Spleen (tissue), 11 donors: ENCODE results near the gene ELP1. TPM values are rescaled to one million over a fixed set of nuclear protein-coding genes. Genes with fewer than 3 reads are reported as not detected.

Experiments used
- DNase-seq: peaks from one replicate; pipeline ENCODE4 v3.0.0-alpha.2; 2020
- H3K27ac ChIP-seq, 8 donors: fragments of 200-600 bp; sonication (generic) in 7 of 8; 1 replicate in 4 of 8; 2 replicates in 4 of 8; pipeline versions ENCODE4 v1.5.0 to v1.8.0; 2016 to 2021; ENCODE audit warnings: inconsistent platforms in 4 of 8, mild to moderate bottlenecking in 4 of 8, moderate library complexity in 1 of 8
- H3K27me3 ChIP-seq, 7 donors: fragments of 200-600 bp; sonication (generic) in 6 of 7; replicated peaks in 1 of 7; 1 replicate in 4 of 7; 2 replicates in 3 of 7; pipeline versions ENCODE4 v1.5.0 to v1.8.0; 2016 to 2021; ENCODE audit warnings: inconsistent platforms in 3 of 7, mild to moderate bottlenecking in 1 of 7
- H3K36me3 ChIP-seq, 6 donors: fragments of 200-600 bp; sonication (generic) in 5 of 6; 1 replicate in 4 of 6; 2 replicates in 2 of 6; pipeline versions ENCODE4 v1.5.0 to v1.8.0; 2016 to 2021; ENCODE audit warnings: inconsistent platforms in 2 of 6
- H3K4me1 ChIP-seq, 6 donors: fragments of 200-600 bp; sonication (generic) in 5 of 6; 1 replicate in 3 of 6; 2 replicates in 3 of 6; pipeline versions ENCODE4 v1.5.0 to v1.8.0; 2016 to 2021; ENCODE audit warnings: inconsistent platforms in 3 of 6
- H3K4me3 ChIP-seq, 8 donors: fragments of 200-600 bp; sonication (generic) in 7 of 8; 1 replicate in 4 of 8; 2 replicates in 4 of 8; pipeline versions ENCODE4 v1.5.0 to v1.8.0; 2016 to 2021; ENCODE audit warnings: inconsistent platforms in 4 of 8, mild to moderate bottlenecking in 4 of 8, moderate library complexity in 2 of 8
- H3K9me3 ChIP-seq, 8 donors: fragments of 200-600 bp; sonication (generic) in 7 of 8; 1 replicate in 4 of 8; 2 replicates in 4 of 8; pipeline versions ENCODE4 v1.5.0 to v1.8.0; 2016 to 2021; ENCODE audit warnings: inconsistent platforms in 4 of 8
- CTCF ChIP-seq, 11 experiments: fragments of 200-600 bp in 7 of 11; fragments of 450-650 bp in 4 of 11; sonication (generic) in 4 of 11; IDR thresholded peaks in 8 of 11; conservative IDR thresholded peaks in 3 of 11; 1 replicate in 7 of 11; 2 replicates in 4 of 11; pipeline versions ENCODE4 v1.4.0 to v1.8.0; 2016 to 2021; ENCODE audit warnings: antibody characterized with exemption in 11 of 11, inconsistent platforms in 4 of 11, mild to moderate bottlenecking in 1 of 11
- POLR2A ChIP-seq, 3 donors: fragments of 450-650 bp; IDR thresholded peaks; one replicate each; pipeline ENCODE4 v1.5.1; 2017; ENCODE audit warnings: antibody characterized with exemption in 3 of 3, mild to moderate bottlenecking in 1 of 3
- POLR2AphosphoS5 ChIP-seq, 3 donors: sonication (generic); formaldehyde crosslinking; IDR thresholded peaks; one replicate each; pipeline ENCODE4 v1.5.1; 2017; ENCODE audit warnings: antibody characterized with exemption in 3 of 3
- WGBS, 5 donors: extraction: QIAGEN DNeasy Blood & Tissue Kit in 3 of 5; methylation state at CpG; one replicate each; pipeline versions ENCODE4 v1.1.5 to v1.1.7; 2013 to 2018; 5-methylcytosine and 5-hydroxymethylcytosine counted together
- intact Hi-C: fragments of 100-400 bp; cut with DNase I; formaldehyde crosslinking; loops from one replicate; pipeline ENCODE4 v1.15.0; 2023; ENCODE audit warnings: low total_unique reads
- polyA plus RNA-seq, 3 donors: library from polyadenylated mRNA; stranded (reverse); fragments of 200-250 nt; gene quantifications; one replicate each; pipeline ENCODE4 v1.2.1, GENCODE V29; 2013
- total RNA-seq, 7 donors: library from RNA; depleted of rRNA in 3 of 7; stranded (reverse); fragments of >200 nt in 3 of 7; fragmentation: NEBNext Ultra II Directional in 4 of 7; extraction: Animal tissue kit (Norgen Biotek cat#: 25700) in 4 of 7; gene quantifications; one replicate each; pipeline versions ENCODE4 v1.1.0 to v1.2.1, GENCODE V29; 2016 to 2021
- donor health status: healthy with polysubstance abuse.
- donor health status: DM: no; HTN: no; CAD: no; lungs with moderate emphysema.
- donor health status: DM: no; HTN: no; CAD: no.
- donor health status: Bipolar disorder and iron deficiency.
- donor health status: healthy.
- donor health status: DM: no; HTN: no; CAD: no.
- donor health status: DM: yes; HTN: yes; CAD: no.

ELP1 gene
- total and polyA plus RNA-seq, 10 donors, result 9.9 to 30.5 (median 17.6) TPM

- H3K27me3 ChIP-seq, result no peaks in the 10 kb centered on the region
- DNase-seq, result no peak
- H3K27ac ChIP-seq, result no peak overlapping the region
- H3K4me1 ChIP-seq, result peaks cover 0 to 14% (median 2%) of the 10 kb centered on the region in 6 donors
- intact Hi-C loops, result no loop called here
- no peak overlapping the region for H3K4me3 ChIP-seq
- H3K36me3 ChIP-seq, result peaks cover 0 to 78% (median 49%) of the 10 kb centered on the region in 6 donors
- no peak for TF ChIP-seq POLR2A (IDR thresholded peaks at IDR 0.05)
- no peak for TF ChIP-seq POLR2AphosphoS5 (IDR thresholded peaks at IDR 0.05)
- no peak for TF ChIP-seq CTCF (IDR thresholded peaks at IDR 0.05 in 8 of 11, conservative IDR thresholded peaks at IDR 0.05 in 3 of 11)
- no peaks in the 10 kb centered on the region for H3K9me3 ChIP-seq
- WGBS, 5 donors, result 94 to 98% (median 97%) methylated on average over 3 of the region's 3 CpGs
Measured at GRCh38 chr9:108883085-108883484, 50.8 kb downstream of the ELP1 start.

GRCh38 chr9:108882052-108882888, 51.7 kb downstream of the ELP1 start:
- Histone ChIP-seq H3K27ac (no peak overlapping the region), H3K4me3 (no peak overlapping the region), H3K36me3 (peaks cover 0 to 78% (median 54%) of the 10 kb centered on the region in 6 donors), H3K27me3 (no peaks in the 10 kb centered on the region), H3K9me3 (no peaks in the 10 kb centered on the region), H3K4me1 (peaks cover 0 to 14% (median 1%) of the 10 kb centered on the region in 6 donors)
- no peak for TF ChIP-seq CTCF (IDR thresholded peaks at IDR 0.05 in 8 of 11, conservative IDR thresholded peaks at IDR 0.05 in 3 of 11)
- no peak for TF ChIP-seq POLR2A (IDR thresholded peaks at IDR 0.05)
- TF ChIP-seq POLR2AphosphoS5 (IDR thresholded peaks at IDR 0.05), result no peak
- no peak for DNase-seq
- intact Hi-C loops, result no loop called here
- 94 to 97% (median 97%) methylated on average over 6 of the region's 6 CpGs for WGBS, 5 donors

GRCh38 chr9:108880738-108881316, 53.1 kb downstream of the ELP1 start:
- no peak for DNase-seq
- Histone ChIP-seq H3K36me3 (peaks cover 0 to 82% (median 65%) of the 10 kb centered on the region in 6 donors), H3K4me3 (no peak overlapping the region), H3K4me1 (peaks cover 0 to 4% (median 0%) of the 10 kb centered on the region in 6 donors), H3K9me3 (no peaks in the 10 kb centered on the region), H3K27ac (no peak overlapping the region), H3K27me3 (no peaks in the 10 kb centered on the region)
- intact Hi-C loops, result no loop called here
- TF ChIP-seq POLR2A (IDR thresholded peaks at IDR 0.05) (no peak), POLR2AphosphoS5 (IDR thresholded peaks at IDR 0.05) (no peak), CTCF (IDR thresholded peaks at IDR 0.05 in 8 of 11, conservative IDR thresholded peaks at IDR 0.05 in 3 of 11) (no peak)
- WGBS, 5 donors, result 68 to 91% (median 79%) methylated on average over 3 of the region's 3 CpGs

- intact Hi-C loops, result no loop called here
- H3K4me3 ChIP-seq, result no peak overlapping the region
- 89 to 99% (median 93%) methylated on average over 2 of the region's 2 CpGs for WGBS, 5 donors
- H3K27me3 ChIP-seq, result no peaks in the 10 kb centered on the region
- H3K4me1 ChIP-seq, result no peaks in the 10 kb centered on the region
- no peak for DNase-seq
- no peak for TF ChIP-seq CTCF (IDR thresholded peaks at IDR 0.05 in 8 of 11, conservative IDR thresholded peaks at IDR 0.05 in 3 of 11)
- no peak for TF ChIP-seq POLR2AphosphoS5 (IDR thresholded peaks at IDR 0.05)
- no peaks in the 10 kb centered on the region for H3K9me3 ChIP-seq
- peaks cover 0 to 100% (median 94%) of the 10 kb centered on the region in 6 donors for H3K36me3 ChIP-seq
- H3K27ac ChIP-seq, result no peak overlapping the region
Measured at GRCh38 chr9:108877524-108877923, 56.4 kb downstream of the ELP1 start.
